ENCODE data around the gene TM2D3. TPM values are rescaled to one million over a fixed set of nuclear protein-coding genes. Genes with fewer than 3 reads are reported as not detected.

Gene TM2D3
- total RNA-seq, 1 donor from 2014 or later: 50.7 TPM

DNA sequence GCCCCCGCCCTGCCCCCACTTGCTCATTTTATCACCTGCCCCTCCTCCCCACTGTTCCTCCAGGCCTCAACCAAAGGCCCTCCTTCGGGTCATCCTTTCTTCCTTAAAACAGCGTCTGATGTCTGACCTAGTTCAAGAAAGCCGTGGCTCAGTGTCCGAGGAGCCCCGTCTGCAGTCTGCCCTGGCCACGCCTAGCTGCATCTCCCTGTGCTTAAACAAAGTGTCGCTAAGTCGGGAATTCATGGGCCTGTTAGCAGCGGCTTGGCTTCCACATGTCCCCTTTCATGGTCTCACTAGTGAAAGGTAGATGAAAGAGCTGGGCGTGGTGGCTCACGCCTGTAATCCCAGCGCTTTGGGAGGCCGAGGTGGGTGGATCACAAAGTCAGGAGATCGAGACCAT lies 41.2 kb downstream of the TM2D3 start:
- Mint-ChIP-seq H3K27me3 (ENCODE audit: low read depth) (no peaks in the 10 kb centered on the region), H3K4me1 (peaks cover 40% of the 10 kb centered on the region), H3K9me3 (no peaks in the 10 kb centered on the region), H3K36me3 (ENCODE audit: low read depth) (no peaks in the 10 kb centered on the region), H3K27ac (ENCODE audit: unreplicated experiment) (no peak overlapping the region), H3K4me3 (no peak overlapping the region)
- TF ChIP-seq, protein P1, sequence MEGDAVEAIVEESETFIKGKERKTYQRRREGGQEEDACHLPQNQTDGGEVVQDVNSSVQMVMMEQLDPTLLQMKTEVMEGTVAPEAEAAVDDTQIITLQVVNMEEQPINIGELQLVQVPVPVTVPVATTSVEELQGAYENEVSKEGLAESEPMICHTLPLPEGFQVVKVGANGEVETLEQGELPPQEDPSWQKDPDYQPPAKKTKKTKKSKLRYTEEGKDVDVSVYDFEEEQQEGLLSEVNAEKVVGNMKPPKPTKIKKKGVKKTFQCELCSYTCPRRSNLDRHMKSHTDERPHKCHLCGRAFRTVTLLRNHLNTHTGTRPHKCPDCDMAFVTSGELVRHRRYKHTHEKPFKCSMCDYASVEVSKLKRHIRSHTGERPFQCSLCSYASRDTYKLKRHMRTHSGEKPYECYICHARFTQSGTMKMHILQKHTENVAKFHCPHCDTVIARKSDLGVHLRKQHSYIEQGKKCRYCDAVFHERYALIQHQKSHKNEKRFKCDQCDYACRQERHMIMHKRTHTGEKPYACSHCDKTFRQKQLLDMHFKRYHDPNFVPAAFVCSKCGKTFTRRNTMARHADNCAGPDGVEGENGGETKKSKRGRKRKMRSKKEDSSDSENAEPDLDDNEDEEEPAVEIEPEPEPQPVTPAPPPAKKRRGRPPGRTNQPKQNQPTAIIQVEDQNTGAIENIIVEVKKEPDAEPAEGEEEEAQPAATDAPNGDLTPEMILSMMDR (conservative IDR thresholded peaks at IDR 0.05): no peak
- DNase-seq (ENCODE audit: low read depth, low spot score): no peak

DNA sequence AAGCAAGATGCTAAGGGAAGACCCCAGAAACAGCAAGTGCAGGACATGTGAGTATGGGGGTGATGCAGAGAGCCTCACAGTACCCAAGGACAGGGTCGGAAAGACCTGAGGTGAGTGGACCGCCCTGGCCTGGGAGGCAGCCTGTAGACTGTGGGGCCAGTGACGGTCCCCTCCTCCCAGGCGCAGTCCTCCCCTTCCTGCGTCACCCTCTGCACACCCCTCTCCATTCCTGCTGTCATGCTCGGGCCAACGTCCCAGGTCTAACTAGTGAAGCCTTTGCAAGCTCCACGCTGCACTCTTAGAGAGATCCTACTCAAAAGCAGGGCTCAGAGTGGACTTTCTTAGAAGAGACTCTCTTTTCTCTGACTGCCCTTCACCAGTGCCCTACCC lies 41.6 kb downstream of the TM2D3 start:
- no peak for DNase-seq (ENCODE audit: low read depth, low spot score)
- TF ChIP-seq, protein P1 (conservative IDR thresholded peaks at IDR 0.05): no peak
- Mint-ChIP-seq H3K36me3 (ENCODE audit: low read depth) (no peaks in the 10 kb centered on the region), H3K9me3 (no peaks in the 10 kb centered on the region), H3K4me3 (no peak overlapping the region), H3K27ac (ENCODE audit: unreplicated experiment) (peak overlapping the region; percentile 43), H3K4me1 (peaks cover 36% of the 10 kb centered on the region), H3K27me3 (ENCODE audit: low read depth) (no peaks in the 10 kb centered on the region)

DNA sequence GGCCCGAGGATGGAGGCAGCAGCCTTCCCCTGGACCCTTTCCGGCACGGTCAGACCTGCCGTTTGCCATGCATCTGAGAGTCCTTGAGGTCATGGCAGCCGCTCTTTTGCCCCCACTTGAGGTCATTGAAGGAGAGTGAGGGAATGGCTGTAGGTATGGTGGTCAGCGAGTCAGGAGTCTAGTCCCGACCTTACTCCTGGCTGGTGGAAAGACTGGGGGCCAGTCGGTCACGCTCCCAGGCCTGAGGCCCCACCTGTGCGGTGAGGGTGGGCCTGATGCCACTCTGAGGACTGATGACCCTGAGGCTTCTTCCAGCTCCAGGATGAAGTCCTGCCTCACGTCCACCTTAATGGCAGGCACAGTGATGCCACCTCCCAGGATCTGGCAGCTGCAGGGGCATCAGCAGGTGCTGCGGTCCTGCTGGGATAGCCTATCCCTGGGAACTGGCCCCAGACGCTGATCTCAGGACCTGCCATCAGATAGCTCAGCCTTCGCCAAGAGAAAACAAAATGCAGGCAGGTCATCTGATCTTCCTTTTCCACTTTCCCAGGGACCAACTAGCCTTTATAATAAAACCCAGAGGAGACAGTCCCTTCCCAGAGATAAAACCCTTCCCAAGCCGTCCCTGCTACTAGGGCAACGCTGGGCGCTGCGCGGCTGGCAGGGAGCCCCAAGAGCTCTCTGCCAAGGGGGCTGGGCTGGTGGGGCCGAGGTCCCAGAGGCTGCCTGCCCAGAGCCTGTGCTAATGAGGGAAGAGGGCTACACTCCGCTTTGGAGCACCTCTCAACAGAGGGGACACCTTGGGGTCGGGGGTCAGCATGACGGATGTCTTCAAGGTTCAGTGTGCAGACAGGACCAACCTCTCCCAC lies 42.2 kb downstream of the TM2D3 start:
- H3K9me3 Mint-ChIP-seq: no peaks in the 10 kb centered on the region
- TF ChIP-seq, protein P1 (conservative IDR thresholded peaks at IDR 0.05): no peak
- H3K36me3 Mint-ChIP-seq (ENCODE audit: low read depth): no peaks in the 10 kb centered on the region
- no peak for DNase-seq (ENCODE audit: low read depth, low spot score)
- H3K27ac Mint-ChIP-seq (ENCODE audit: unreplicated experiment): peak overlapping the region; percentile 43
- H3K4me1 Mint-ChIP-seq: peaks cover 33% of the 10 kb centered on the region
- peaks cover 1% of the 10 kb centered on the region for H3K27me3 Mint-ChIP-seq (ENCODE audit: low read depth)
- no peak overlapping the region for H3K4me3 Mint-ChIP-seq

DNA sequence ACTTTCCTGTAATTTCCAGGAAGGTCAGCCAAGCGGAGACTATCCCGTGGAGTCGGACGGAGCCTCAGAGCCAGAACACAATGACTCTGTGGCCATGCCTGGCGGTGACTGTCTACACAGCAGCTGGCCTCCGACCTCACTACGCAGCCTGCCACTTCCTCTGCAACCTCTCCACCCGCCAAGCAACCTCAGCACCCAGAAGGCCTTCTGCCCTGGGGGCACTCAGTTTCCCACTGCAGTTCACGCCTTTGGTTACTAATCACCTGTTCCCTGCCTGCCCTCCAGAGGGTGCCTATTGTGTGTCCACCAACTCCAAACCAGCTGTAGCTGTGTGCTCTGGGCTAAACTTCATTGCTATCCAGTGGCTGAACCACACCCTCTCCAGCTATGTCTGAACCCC lies 44.0 kb downstream of the TM2D3 start:
- peaks cover 9% of the 10 kb centered on the region for H3K27me3 Mint-ChIP-seq (ENCODE audit: low read depth)
- peaks cover 2% of the 10 kb centered on the region for H3K9me3 Mint-ChIP-seq
- no peak for DNase-seq (ENCODE audit: low read depth, low spot score)
- H3K4me3 Mint-ChIP-seq: no peak overlapping the region
- H3K27ac Mint-ChIP-seq (ENCODE audit: unreplicated experiment): no peak overlapping the region
- TF ChIP-seq, protein P1 (conservative IDR thresholded peaks at IDR 0.05): no peak
- peaks cover 17% of the 10 kb centered on the region for H3K4me1 Mint-ChIP-seq
- H3K36me3 Mint-ChIP-seq (ENCODE audit: low read depth): no peaks in the 10 kb centered on the region

DNA sequence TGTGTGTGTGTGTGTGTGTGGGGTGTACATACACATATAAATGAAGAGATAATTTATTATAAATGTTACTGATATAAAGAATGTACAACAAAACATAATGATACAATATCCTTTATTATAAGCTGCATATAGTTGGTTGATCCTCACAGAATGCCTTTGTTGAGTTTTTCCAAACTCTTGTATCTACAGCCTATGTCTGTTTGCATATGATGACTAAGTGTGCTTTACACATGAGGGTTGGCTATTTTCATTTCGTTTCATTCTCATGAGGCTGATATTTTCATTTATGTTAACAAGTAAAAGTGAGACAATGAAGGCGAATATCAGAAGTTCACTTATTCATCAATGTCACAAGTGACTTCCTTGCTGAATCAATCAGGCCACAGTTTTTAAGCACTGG lies 45.1 kb downstream of the TM2D3 start:
- no peak for DNase-seq (ENCODE audit: low read depth, low spot score)
- Mint-ChIP-seq H3K27me3 (ENCODE audit: low read depth) (peaks cover 9% of the 10 kb centered on the region), H3K36me3 (ENCODE audit: low read depth) (no peaks in the 10 kb centered on the region), H3K27ac (ENCODE audit: unreplicated experiment) (no peak overlapping the region), H3K4me1 (peaks cover 17% of the 10 kb centered on the region), H3K9me3 (peaks cover 2% of the 10 kb centered on the region), H3K4me3 (no peak overlapping the region)
- TF ChIP-seq, protein P1 (conservative IDR thresholded peaks at IDR 0.05): no peak

All from neural crest cell (in vitro differentiated cells).